DOHH2 (cell line): ENCODE data around the gene TSPAN2.

Source experiments
- H3F3A ChIP-seq: fragments of 200-600 bp; sonication (generic), shearing (Covaris generic); 2 replicates; pipeline ENCODE4 v1.6.0; 2016; ENCODE audit warnings: antibody characterized with exemption, mild to moderate bottlenecking; ENCODE audit not compliant: control insufficient read depth, insufficient read depth
- H3K27ac ChIP-seq: fragments of 200-600 bp; sonication (generic); 2 replicates; pipeline ENCODE4 v1.5.1; 2014; ENCODE audit warnings: low read depth, mild to moderate bottlenecking, low read length, moderate library complexity
- H3K27me3 ChIP-seq: fragments of 200-600 bp; sonication (generic); 2 replicates; pipeline ENCODE4 v1.6.1; 2014; ENCODE audit warnings: mild to moderate bottlenecking, low read length, mixed read lengths; ENCODE audit not compliant: control insufficient read depth
- H3K36me3 ChIP-seq: fragments of 200-600 bp; sonication (generic); 2 replicates; pipeline ENCODE4 v1.6.1; 2014; ENCODE audit warnings: mild to moderate bottlenecking, low read length, moderate library complexity, mixed read lengths; ENCODE audit not compliant: control insufficient read depth
- H3K4me1 ChIP-seq: fragments of 200-600 bp; sonication (generic); 2 replicates; pipeline ENCODE4 v1.6.1; 2014; ENCODE audit warnings: mild to moderate bottlenecking, low read length, mixed read lengths; ENCODE audit not compliant: control insufficient read depth
- H3K4me2 ChIP-seq: fragments of 200-600 bp; sonication (generic); 2 replicates; pipeline ENCODE4 v1.6.0; 2014; ENCODE audit warnings: mild to moderate bottlenecking, low read length, moderate library complexity
- H3K4me3 ChIP-seq: fragments of 200-600 bp; sonication (generic); 2 replicates; pipeline ENCODE4 v1.5.1; 2014; ENCODE audit warnings: mild to moderate bottlenecking, low read length, mixed read lengths
- H3K79me2 ChIP-seq: fragments of 200-600 bp; sonication (generic); 2 replicates; pipeline ENCODE4 v1.6.1; 2014; ENCODE audit warnings: mild to moderate bottlenecking, low read length, mixed read lengths; ENCODE audit not compliant: control insufficient read depth
- H3K9me2 ChIP-seq: fragments of 200-600 bp; sonication (generic); replicated peaks from 2 replicates; pipeline ENCODE4 v1.6.1; 2014; ENCODE audit warnings: mild to moderate bottlenecking, low read length, mixed read lengths; ENCODE audit not compliant: control insufficient read depth
- H3K9me3 ChIP-seq: fragments of 200-600 bp; sonication (generic); 2 replicates; pipeline ENCODE4 v1.6.1; 2014; ENCODE audit warnings: antibody characterized with exemption, low read length, mixed read lengths; ENCODE audit not compliant: control insufficient read depth, insufficient read depth
- H4K20me1 ChIP-seq: fragments of 200-600 bp; sonication (generic); 2 replicates; pipeline ENCODE4 v1.6.0; 2014; ENCODE audit warnings: low read depth, mild to moderate bottlenecking, antibody characterized with exemption, low read length, moderate library complexity; ENCODE audit not compliant: control insufficient read depth, insufficient read depth
- CTCF ChIP-seq: fragments of 200-600 bp; sonication (generic); IDR thresholded peaks from one replicate; pipeline ENCODE4 v1.5.1; 2014; ENCODE audit warnings: antibody characterized with exemption, mild to moderate bottlenecking, low read depth, low read length; ENCODE audit not compliant: poor library complexity, severe bottlenecking
- EZH2phosphoT487 ChIP-seq: fragments of 200-600 bp; sonication (generic); IDR thresholded peaks from 2 replicates; pipeline ENCODE4 v1.6.1; 2017; ENCODE audit warnings: borderline replicate concordance, mild to moderate bottlenecking, antibody characterized with exemption, low read length, moderate library complexity, mixed read lengths

Gene TSPAN2

GRCh38 chr1:115134850-115135480 lies 45.7 kb upstream of the TSPAN2 start:
- Histone ChIP-seq H4K20me1 (no peaks in the 10 kb centered on the region), H3K4me1 (no peaks in the 10 kb centered on the region), H3K4me3 (no peak overlapping the region), H3K9me3 (no peaks in the 10 kb centered on the region), H3F3A (no peaks in the 10 kb centered on the region), H3K36me3 (no peaks in the 10 kb centered on the region), H3K9me2 (no peaks in the 10 kb centered on the region), H3K4me2 (no peak overlapping the region), H3K27me3 (no peaks in the 10 kb centered on the region), H3K79me2 (no peaks in the 10 kb centered on the region), H3K27ac (no peak overlapping the region)
- TF ChIP-seq CTCF (no peak), EZH2phosphoT487 (no peak)

GRCh38 chr1:115134231-115134630 lies 44.9 kb upstream of the TSPAN2 start:
- H3K36me3 ChIP-seq, result no peaks in the 10 kb centered on the region
- H3K9me2 ChIP-seq, result no peaks in the 10 kb centered on the region
- H3K9me3 ChIP-seq, result no peaks in the 10 kb centered on the region
- H3K27me3 ChIP-seq, result no peaks in the 10 kb centered on the region
- H3K4me2 ChIP-seq, result no peak overlapping the region
- H4K20me1 ChIP-seq, result no peaks in the 10 kb centered on the region
- H3K4me1 ChIP-seq, result no peaks in the 10 kb centered on the region
- no peak overlapping the region for H3K27ac ChIP-seq
- no peak overlapping the region for H3K4me3 ChIP-seq
- no peaks in the 10 kb centered on the region for H3K79me2 ChIP-seq
- TF ChIP-seq EZH2phosphoT487 (no peak), CTCF (no peak)
- H3F3A ChIP-seq, result no peaks in the 10 kb centered on the region

- no peaks in the 10 kb centered on the region for H3K27me3 ChIP-seq
- TF ChIP-seq CTCF, result no peak
- no peak for TF ChIP-seq EZH2phosphoT487
- H3K4me1 ChIP-seq, result no peaks in the 10 kb centered on the region
- H3K9me2 ChIP-seq, result no peaks in the 10 kb centered on the region
- no peak overlapping the region for H3K4me3 ChIP-seq
- no peaks in the 10 kb centered on the region for H4K20me1 ChIP-seq
- no peak overlapping the region for H3K27ac ChIP-seq
- H3K36me3 ChIP-seq, result no peaks in the 10 kb centered on the region
- no peak overlapping the region for H3K4me2 ChIP-seq
- H3F3A ChIP-seq, result no peaks in the 10 kb centered on the region
- no peaks in the 10 kb centered on the region for H3K9me3 ChIP-seq
- no peaks in the 10 kb centered on the region for H3K79me2 ChIP-seq
These were observed 44.1 kb upstream of the TSPAN2 start for GRCh38 chr1:115133440-115133839.
